ENCODE results near the gene MOCS3. TPM values are rescaled to one million over a fixed set of nuclear protein-coding genes. Genes with fewer than 3 reads are reported as not detected.

MOCS3 gene
- total RNA-seq, 1 donor from 2014 or later = 6.5 TPM

- no peaks in the 10 kb centered on the region for H3K9me3 Mint-ChIP-seq
- DNase-seq (ENCODE audit: low read depth, low spot score) = no peak
- no peaks in the 10 kb centered on the region for H3K36me3 Mint-ChIP-seq (ENCODE audit: low read depth)
- no peak for TF ChIP-seq CTCF (conservative IDR thresholded peaks at IDR 0.05)
- no peaks in the 10 kb centered on the region for H3K27me3 Mint-ChIP-seq (ENCODE audit: low read depth)
- H3K4me1 Mint-ChIP-seq = peaks cover 66% of the 10 kb centered on the region
- no peak overlapping the region for H3K4me3 Mint-ChIP-seq
- no peak overlapping the region for H3K27ac Mint-ChIP-seq (ENCODE audit: unreplicated experiment)
These were observed 43.2 kb upstream of the MOCS3 start for GRCh38 chr20:50915424-50915823.

- Mint-ChIP-seq H3K9me3 (no peaks in the 10 kb centered on the region), H3K4me3 (no peak overlapping the region), H3K4me1 (peaks cover 65% of the 10 kb centered on the region), H3K36me3 (ENCODE audit: low read depth) (no peaks in the 10 kb centered on the region), H3K27me3 (ENCODE audit: low read depth) (no peaks in the 10 kb centered on the region), H3K27ac (ENCODE audit: unreplicated experiment) (no peak overlapping the region)
- no peak for DNase-seq (ENCODE audit: low read depth, low spot score)
- no peak for TF ChIP-seq CTCF (conservative IDR thresholded peaks at IDR 0.05)
These were observed 42.4 kb upstream of the MOCS3 start for GRCh38 chr20:50916257-50916656.

- H3K27me3 Mint-ChIP-seq (ENCODE audit: low read depth) = no peaks in the 10 kb centered on the region
- no peak for DNase-seq (ENCODE audit: low read depth, low spot score)
- H3K4me3 Mint-ChIP-seq = no peak overlapping the region
- H3K27ac Mint-ChIP-seq (ENCODE audit: unreplicated experiment) = no peak overlapping the region
- TF ChIP-seq CTCF (conservative IDR thresholded peaks at IDR 0.05) = no peak
- H3K36me3 Mint-ChIP-seq (ENCODE audit: low read depth) = no peaks in the 10 kb centered on the region
- H3K4me1 Mint-ChIP-seq = peaks cover 65% of the 10 kb centered on the region
- no peaks in the 10 kb centered on the region for H3K9me3 Mint-ChIP-seq
These were observed 41.7 kb upstream of the MOCS3 start for GRCh38 chr20:50916934-50917333.

- no peak overlapping the region for H3K27ac Mint-ChIP-seq (ENCODE audit: unreplicated experiment)
- H3K36me3 Mint-ChIP-seq (ENCODE audit: low read depth) = no peaks in the 10 kb centered on the region
These were observed 40.2 kb upstream of the MOCS3 start for GRCh38 chr20:50918403-50918802.

GRCh38 chr20:50919567-50919966, 39.1 kb upstream of the MOCS3 start:
- H3K9me3 Mint-ChIP-seq = no peaks in the 10 kb centered on the region
- DNase-seq (ENCODE audit: low read depth, low spot score) = no peak
- H3K4me3 Mint-ChIP-seq = peak overlapping the region; percentile 14
- no peak for TF ChIP-seq CTCF (conservative IDR thresholded peaks at IDR 0.05)
- H3K27ac Mint-ChIP-seq (ENCODE audit: unreplicated experiment) = no peak overlapping the region
- H3K27me3 Mint-ChIP-seq (ENCODE audit: low read depth) = no peaks in the 10 kb centered on the region
- H3K4me1 Mint-ChIP-seq = peaks cover 65% of the 10 kb centered on the region
- H3K36me3 Mint-ChIP-seq (ENCODE audit: low read depth) = no peaks in the 10 kb centered on the region

More at GRCh38 chr20:50918403-50918802, 40.2 kb upstream of the MOCS3 start:
- Mint-ChIP-seq H3K9me3 (no peaks in the 10 kb centered on the region), H3K4me3 (no peak overlapping the region), H3K4me1 (peaks cover 67% of the 10 kb centered on the region), H3K27me3 (ENCODE audit: low read depth) (no peaks in the 10 kb centered on the region)
- no peak for DNase-seq (ENCODE audit: low read depth, low spot score)
- no peak for TF ChIP-seq CTCF (conservative IDR thresholded peaks at IDR 0.05)

GRCh38 chr20:50920997-50921396, 37.6 kb upstream of the MOCS3 start:
- DNase-seq (ENCODE audit: low read depth, low spot score) = no peak
- Mint-ChIP-seq H3K27ac (ENCODE audit: unreplicated experiment) (no peak overlapping the region), H3K4me3 (no peak overlapping the region), H3K27me3 (ENCODE audit: low read depth) (no peaks in the 10 kb centered on the region), H3K9me3 (no peaks in the 10 kb centered on the region), H3K36me3 (ENCODE audit: low read depth) (peaks cover 3% of the 10 kb centered on the region), H3K4me1 (peaks cover 69% of the 10 kb centered on the region)
- TF ChIP-seq CTCF (conservative IDR thresholded peaks at IDR 0.05) = no peak
